NT2/D1 (cell line): Measurements from ENCODE around the gene FASTKD3.

ENCODE experiments used
- SUZ12 ChIP-seq: IDR thresholded peaks from 2 replicates; pipeline ENCODE4 v1.6.1; 2011; ENCODE audit not compliant: insufficient read length, insufficient read depth; ENCODE audit errors: extremely low read depth
- YY1 ChIP-seq: IDR thresholded peaks from 2 replicates; pipeline ENCODE4 v1.6.1; 2011; ENCODE audit not compliant: insufficient read length, insufficient read depth

- no peak for TF ChIP-seq SUZ12
- no peak for TF ChIP-seq YY1
Observed at GRCh38 chr5:7877851-7878250, 9.0 kb upstream of the FASTKD3 start.
